Endothelial cell (in vitro differentiated cells): ENCODE data around the gene AUTS2. TPM values are rescaled to one million over a fixed set of nuclear protein-coding genes. Genes with fewer than 3 reads are reported as not detected.

Experiments used
- DNase-seq: peaks from one replicate; pipeline ENCODE4 v3.0.0; 2021; ENCODE audit warnings: low spot score
- H3K27ac Mint-ChIP-seq: one replicate; pipeline ENCODE4 v1.8.0; 2021; ENCODE audit warnings: mixed read lengths, inconsistent platforms; ENCODE audit not compliant: unreplicated experiment
- H3K27me3 Mint-ChIP-seq: one replicate; pipeline ENCODE4 v1.8.0; 2021; ENCODE audit warnings: mild to moderate bottlenecking, moderate library complexity, mixed read lengths, inconsistent platforms; ENCODE audit not compliant: unreplicated experiment
- H3K36me3 Mint-ChIP-seq: one replicate; pipeline ENCODE4 v1.8.0; 2021; ENCODE audit warnings: mild to moderate bottlenecking, low read depth, mixed read lengths, inconsistent platforms; ENCODE audit not compliant: unreplicated experiment
- H3K4me1 Mint-ChIP-seq: one replicate; pipeline ENCODE4 v1.8.0; 2021; ENCODE audit warnings: mild to moderate bottlenecking, mixed read lengths, inconsistent platforms; ENCODE audit not compliant: unreplicated experiment
- H3K4me3 Mint-ChIP-seq: one replicate; pipeline ENCODE4 v1.8.0; 2021; ENCODE audit warnings: mild to moderate bottlenecking, mixed read lengths, inconsistent platforms; ENCODE audit not compliant: unreplicated experiment
- H3K9me3 Mint-ChIP-seq: one replicate; pipeline ENCODE4 v1.8.0; 2021; ENCODE audit warnings: mixed read lengths, inconsistent platforms; ENCODE audit not compliant: unreplicated experiment
- total RNA-seq: library from RNA; stranded (reverse); fragmentation: NEBNext Ultra II Directional; extraction: Animal tissue kit (Norgen Biotek cat#: 25700); gene quantifications from one replicate; pipeline ENCODE4 v1.2.1, GENCODE V29; 2021; ENCODE audit not compliant: unreplicated experiment
- TF ChIP-seq, protein P1 (sequence below): fragments of 200-600 bp; sonication (generic); IDR thresholded peaks from one replicate; pipeline ENCODE4 v1.5.0; 2021; ENCODE audit warnings: antibody characterized with exemption; ENCODE audit not compliant: unreplicated experiment

The AUTS2 gene
- total RNA-seq, 1 donor from 2014 or later = 103 TPM

DNA sequence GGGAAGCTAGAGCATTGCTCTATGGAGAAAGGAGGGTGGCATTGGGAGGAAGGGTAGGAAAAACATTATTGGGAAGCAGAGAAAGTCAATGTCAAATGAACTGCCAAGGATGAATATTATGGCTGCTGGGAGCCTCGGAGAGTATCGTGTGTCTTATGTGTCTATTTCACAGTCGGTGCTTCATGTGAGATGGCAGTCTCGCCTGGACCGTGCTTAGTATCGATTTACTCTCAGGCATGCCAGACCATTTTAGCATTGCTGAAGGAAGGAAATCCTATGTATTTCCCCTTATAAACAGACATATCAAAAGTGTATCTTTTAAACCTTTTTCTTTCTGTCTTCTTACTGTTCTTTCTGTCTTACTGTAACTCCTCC lies 612.6 kb downstream of the AUTS2 start:
- Mint-ChIP-seq H3K4me3 (no peak overlapping the region), H3K27ac (no peak overlapping the region), H3K27me3 (no peaks in the 10 kb centered on the region), H3K36me3 (no peaks in the 10 kb centered on the region), H3K4me1 (no peaks in the 10 kb centered on the region), H3K9me3 (no peaks in the 10 kb centered on the region)
- TF ChIP-seq, protein P1, sequence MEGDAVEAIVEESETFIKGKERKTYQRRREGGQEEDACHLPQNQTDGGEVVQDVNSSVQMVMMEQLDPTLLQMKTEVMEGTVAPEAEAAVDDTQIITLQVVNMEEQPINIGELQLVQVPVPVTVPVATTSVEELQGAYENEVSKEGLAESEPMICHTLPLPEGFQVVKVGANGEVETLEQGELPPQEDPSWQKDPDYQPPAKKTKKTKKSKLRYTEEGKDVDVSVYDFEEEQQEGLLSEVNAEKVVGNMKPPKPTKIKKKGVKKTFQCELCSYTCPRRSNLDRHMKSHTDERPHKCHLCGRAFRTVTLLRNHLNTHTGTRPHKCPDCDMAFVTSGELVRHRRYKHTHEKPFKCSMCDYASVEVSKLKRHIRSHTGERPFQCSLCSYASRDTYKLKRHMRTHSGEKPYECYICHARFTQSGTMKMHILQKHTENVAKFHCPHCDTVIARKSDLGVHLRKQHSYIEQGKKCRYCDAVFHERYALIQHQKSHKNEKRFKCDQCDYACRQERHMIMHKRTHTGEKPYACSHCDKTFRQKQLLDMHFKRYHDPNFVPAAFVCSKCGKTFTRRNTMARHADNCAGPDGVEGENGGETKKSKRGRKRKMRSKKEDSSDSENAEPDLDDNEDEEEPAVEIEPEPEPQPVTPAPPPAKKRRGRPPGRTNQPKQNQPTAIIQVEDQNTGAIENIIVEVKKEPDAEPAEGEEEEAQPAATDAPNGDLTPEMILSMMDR = no peak
- DNase-seq = no peak

DNA sequence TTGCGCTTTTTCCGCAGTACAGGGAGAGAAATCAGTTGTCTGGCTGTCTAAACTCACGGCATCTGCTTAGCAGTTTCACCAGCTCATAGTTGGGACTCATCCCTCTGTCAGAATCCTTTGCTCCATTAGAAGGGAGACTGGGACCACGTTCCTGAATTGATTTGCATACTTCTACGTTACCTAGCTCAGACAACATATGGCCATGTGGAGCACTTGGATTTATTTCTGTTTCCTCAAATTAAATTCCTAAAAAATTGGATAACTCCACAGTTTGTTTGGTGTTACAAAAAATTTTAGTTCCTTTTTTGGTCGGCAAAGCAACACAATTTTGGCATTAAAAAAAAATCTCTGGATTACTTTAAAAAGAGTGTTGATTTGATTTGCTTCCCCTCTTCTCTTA lies 614.0 kb downstream of the AUTS2 start:
- H3K27me3 Mint-ChIP-seq = no peaks in the 10 kb centered on the region
- no peak overlapping the region for H3K4me3 Mint-ChIP-seq
- TF ChIP-seq, protein P1 = no peak
- H3K36me3 Mint-ChIP-seq = no peaks in the 10 kb centered on the region
- H3K4me1 Mint-ChIP-seq = peaks cover 6% of the 10 kb centered on the region
- no peaks in the 10 kb centered on the region for H3K9me3 Mint-ChIP-seq
- H3K27ac Mint-ChIP-seq = no peak overlapping the region
- DNase-seq = no peak

DNA sequence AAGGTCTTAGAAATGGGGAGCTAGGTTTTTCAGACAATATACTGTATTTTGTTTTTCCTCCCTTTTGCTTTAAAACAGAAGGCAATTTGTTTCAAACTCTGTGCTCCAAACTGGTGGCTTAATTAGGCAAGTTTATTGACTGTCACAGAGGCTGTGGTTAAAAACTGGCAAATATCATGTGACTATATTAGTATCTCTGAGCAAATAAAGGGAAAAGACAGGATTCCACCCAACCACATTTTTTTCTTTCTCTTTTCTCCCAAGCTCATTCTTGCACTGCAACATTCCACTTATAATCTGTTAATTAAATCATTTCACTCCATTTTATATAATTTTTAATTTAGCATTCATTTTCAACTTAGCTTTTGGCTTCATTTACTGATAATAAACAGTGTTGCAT lies 615.8 kb downstream of the AUTS2 start:
- no peak overlapping the region for H3K4me3 Mint-ChIP-seq
- TF ChIP-seq, protein P1 = no peak
- no peak overlapping the region for H3K27ac Mint-ChIP-seq
- DNase-seq = no peak
- H3K36me3 Mint-ChIP-seq = no peaks in the 10 kb centered on the region
- H3K27me3 Mint-ChIP-seq = no peaks in the 10 kb centered on the region
- H3K9me3 Mint-ChIP-seq = no peaks in the 10 kb centered on the region
- H3K4me1 Mint-ChIP-seq = peaks cover 6% of the 10 kb centered on the region

DNA sequence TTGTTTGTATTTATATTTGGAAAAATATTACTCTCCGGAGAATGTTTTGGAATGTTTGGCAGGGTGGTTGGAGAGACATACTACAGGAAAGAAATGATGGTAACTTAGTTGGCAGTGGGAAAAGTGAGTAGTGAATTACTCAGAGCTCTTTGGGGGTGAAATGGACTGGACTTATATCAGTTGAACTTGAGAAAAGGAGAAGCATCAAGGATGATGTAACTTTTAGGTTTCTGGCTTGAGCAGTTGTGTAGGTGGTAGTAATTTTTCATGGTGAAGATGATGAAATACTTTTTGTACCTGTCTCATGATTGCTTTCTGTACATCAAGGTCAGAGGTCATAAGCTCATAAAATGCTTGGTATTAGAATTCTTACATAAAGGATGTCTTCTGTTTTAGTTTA lies 617.2 kb downstream of the AUTS2 start:
- TF ChIP-seq, protein P1 = no peak
- H3K36me3 Mint-ChIP-seq = no peaks in the 10 kb centered on the region
- no peak overlapping the region for H3K27ac Mint-ChIP-seq
- no peak for DNase-seq
- no peaks in the 10 kb centered on the region for H3K9me3 Mint-ChIP-seq
- no peak overlapping the region for H3K4me3 Mint-ChIP-seq
- H3K27me3 Mint-ChIP-seq = no peaks in the 10 kb centered on the region
- H3K4me1 Mint-ChIP-seq = peaks cover 6% of the 10 kb centered on the region

DNA sequence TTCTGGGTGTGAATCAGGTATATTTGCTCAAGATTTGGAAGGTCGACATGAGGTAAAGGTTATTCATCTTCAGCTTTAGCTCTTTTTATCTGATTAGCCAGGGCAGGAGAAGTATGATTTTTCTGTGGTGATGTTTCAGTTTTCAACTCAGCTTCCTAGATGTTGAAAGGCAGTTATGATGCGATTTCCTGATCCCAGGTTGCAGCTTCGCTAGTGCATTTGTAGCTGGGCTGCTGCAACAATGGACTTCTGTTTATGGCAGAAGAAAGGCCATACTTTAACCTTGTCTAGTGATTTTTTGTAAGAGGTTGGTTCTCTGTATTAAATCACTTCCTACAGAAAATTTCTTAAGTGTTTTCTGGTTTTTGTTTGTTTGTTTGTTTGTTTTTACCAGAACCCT lies 619.3 kb downstream of the AUTS2 start:
- no peaks in the 10 kb centered on the region for H3K27me3 Mint-ChIP-seq
- no peaks in the 10 kb centered on the region for H3K9me3 Mint-ChIP-seq
- TF ChIP-seq, protein P1 = no peak
- DNase-seq = no peak
- peaks cover 6% of the 10 kb centered on the region for H3K4me1 Mint-ChIP-seq
- H3K27ac Mint-ChIP-seq = no peak overlapping the region
- no peak overlapping the region for H3K4me3 Mint-ChIP-seq
- no peaks in the 10 kb centered on the region for H3K36me3 Mint-ChIP-seq
